T47D (cell line): ENCODE measurements around the gene BRDT.

Experiments used
- DNase-seq, 2 experiments: peaks; one replicate each; pipeline versions ENCODE4 v3.0.0 to v3.0.0-alpha.2; 2011 to 2012; ENCODE audit warnings: low read depth in 1 of 2, low spot score in 1 of 2
- JUND ChIP-seq: IDR thresholded peaks from 2 replicates; pipeline ENCODE4 v1.6.1; 2012; ENCODE audit warnings: low read depth
- in situ Hi-C: cut with HindIII; loops from 2 replicates; pipeline ENCODE4 v1.10.0; 2016; ENCODE audit warnings: low sequenced_read_pairs, low pct_unique_long_range_greater_than_20kb

Gene BRDT

GRCh38 chr1:91949356-91949699 is at the start of gene BRDT:
BRDT (plus strand) TSS chr1:91949401; CDS start chr1:91962755, 13,354 bp downstream.
- in situ Hi-C loops: no loop called here

GRCh38 chr1:91900562-91900961 is 48.6 kb upstream of the BRDT start:
- no peak for TF ChIP-seq JUND
- in situ Hi-C loops: no loop called here
- no peak for DNase-seq

More at GRCh38 chr1:91949356-91949699, at the start of gene BRDT:
- DNase-seq: no peak
- TF ChIP-seq JUND: no peak

- TF ChIP-seq JUND: no peak
- no peak for DNase-seq
- in situ Hi-C loops: no loop called here
Measured at GRCh38 chr1:91901231-91901630, 48.0 kb upstream of the BRDT start.

GRCh38 chr1:91912266-91912665 is 36.9 kb upstream of the BRDT start:
- in situ Hi-C loops: no loop called here
- TF ChIP-seq JUND: no peak
- DNase-seq: no peak

- TF ChIP-seq JUND: no peak
- no peak for DNase-seq
- in situ Hi-C loops: no loop called here
Measured at GRCh38 chr1:91913018-91913417, 36.2 kb upstream of the BRDT start.

GRCh38 chr1:91916046-91916445 is 33.2 kb upstream of the BRDT start:
- in situ Hi-C loops: no loop called here
- no peak for TF ChIP-seq JUND
- DNase-seq: no peak

- in situ Hi-C loops: no loop called here
- TF ChIP-seq JUND: no peak
- DNase-seq: no peak
Measured at GRCh38 chr1:91916811-91917460, 32.3 kb upstream of the BRDT start.

- DNase-seq: no peak
- in situ Hi-C loops: no loop called here
Measured at GRCh38 chr1:91919962-91920361, 29.2 kb upstream of the BRDT start.

GRCh38 chr1:91924146-91924545 is 25.1 kb upstream of the BRDT start:
- DNase-seq: no peak
- in situ Hi-C loops: no loop called here
- no peak for TF ChIP-seq JUND

More at GRCh38 chr1:91919962-91920361, 29.2 kb upstream of the BRDT start:
- no peak for TF ChIP-seq JUND

GRCh38 chr1:91925644-91926435 is 23.4 kb upstream of the BRDT start:
- no peak for TF ChIP-seq JUND
- no peak for DNase-seq
- in situ Hi-C loops: no loop called here

GRCh38 chr1:91928026-91928425 is 21.2 kb upstream of the BRDT start:
- TF ChIP-seq JUND: no peak
- DNase-seq: no peak
- in situ Hi-C loops: no loop called here

GRCh38 chr1:91929250-91929649 is 20.0 kb upstream of the BRDT start:
- TF ChIP-seq JUND: no peak
- DNase-seq: no peak
- in situ Hi-C loops: no loop called here

- in situ Hi-C loops: no loop called here
- DNase-seq: no peak
- no peak for TF ChIP-seq JUND
Measured at GRCh38 chr1:91937613-91938012, 11.6 kb upstream of the BRDT start.
